Hepatocyte (in vitro differentiated cells): Measurements from ENCODE around the gene ZNF273.

ENCODE experiments used
- CTCF ChIP-seq: fragments of 200-600 bp; sonication (generic); IDR thresholded peaks from 2 replicates; pipeline ENCODE4 v1.5.1; 2016; ENCODE audit warnings: antibody characterized with exemption, mild to moderate bottlenecking; ENCODE audit not compliant: poor library complexity
- EZH2 ChIP-seq: fragments of 200-600 bp; sonication (generic); IDR thresholded peaks from 2 replicates; pipeline ENCODE4 v1.6.1; 2016; ENCODE audit warnings: antibody characterized with exemption, mild to moderate bottlenecking, borderline replicate concordance
- EZH2phosphoT487 ChIP-seq: fragments of 200-600 bp; sonication (generic); IDR thresholded peaks from one replicate; pipeline ENCODE4 v1.6.1; 2018; ENCODE audit warnings: antibody characterized with exemption, mild to moderate bottlenecking, low read depth, moderate library complexity; ENCODE audit not compliant: unreplicated experiment, severe bottlenecking

GRCh38 chr7:64914557-64914956 is 11.5 kb downstream of the ZNF273 start:
- TF ChIP-seq CTCF, result no peak
- no peak for TF ChIP-seq EZH2
- no peak for TF ChIP-seq EZH2phosphoT487
